DMS 273 treated with DMSO at 0.1 percent for 48 hours (cell line): Measurements from ENCODE around the gene CDK14.
"Not testable (repeated sequence)": the region's sequence is repeated elsewhere in the genome, so short reads cannot be mapped to it uniquely, and the experiment has no call there.

Experiments used
- DNase-seq: peaks from one replicate; lab custom pipeline; 2025; lab: John Stamatoyannopoulos, UW

The CDK14 gene

GRCh38 chr7:90897961-90898469 is 301.9 kb downstream of the CDK14 start:
- DNase-seq = no peak

- DNase-seq = no peak
Observed at GRCh38 chr7:90900628-90901356, 304.7 kb downstream of the CDK14 start.

- no peak for DNase-seq
Observed at GRCh38 chr7:90903841-90904240, 307.7 kb downstream of the CDK14 start.

- no peak for DNase-seq
Observed at GRCh38 chr7:90910136-90910535, 314.0 kb downstream of the CDK14 start.

GRCh38 chr7:90916319-90916718 is 320.2 kb downstream of the CDK14 start:
- no peak for DNase-seq

- DNase-seq = no peak
Observed at GRCh38 chr7:90917539-90917938, 321.4 kb downstream of the CDK14 start.

- no peak for DNase-seq
Observed at GRCh38 chr7:90918303-90918702, 322.2 kb downstream of the CDK14 start.

GRCh38 chr7:90919816-90920215 is 323.7 kb downstream of the CDK14 start:
- DNase-seq = no peak

GRCh38 chr7:90920336-90920735 is 324.2 kb downstream of the CDK14 start:
- DNase-seq = no peak

- DNase-seq = no peak
Observed at GRCh38 chr7:90923541-90923997, 327.4 kb downstream of the CDK14 start.

- DNase-seq = not testable (repeated sequence)
Observed at GRCh38 chr7:90928700-90929424, 332.7 kb downstream of the CDK14 start.

- peak; percentile 84 for DNase-seq
Observed at GRCh38 chr7:90931986-90932916, 336.1 kb downstream of the CDK14 start.

GRCh38 chr7:90933041-90933440 is 336.9 kb downstream of the CDK14 start:
- DNase-seq = no peak

- peak; percentile 84 for DNase-seq
Observed at GRCh38 chr7:90933984-90934383, 337.9 kb downstream of the CDK14 start.

- DNase-seq = no peak
Observed at GRCh38 chr7:90938371-90938770, 342.2 kb downstream of the CDK14 start.

GRCh38 chr7:90939666-90940065 is 343.5 kb downstream of the CDK14 start:
- no peak for DNase-seq

GRCh38 chr7:90944021-90944420 is 347.9 kb downstream of the CDK14 start:
- no peak for DNase-seq

GRCh38 chr7:90945104-90945787 is 349.1 kb downstream of the CDK14 start:
- no peak for DNase-seq

GRCh38 chr7:90946730-90947501 is 350.8 kb downstream of the CDK14 start:
- no peak for DNase-seq

- no peak for DNase-seq
Observed at GRCh38 chr7:90948085-90948484, 352.0 kb downstream of the CDK14 start.

GRCh38 chr7:90951229-90951628 is 355.1 kb downstream of the CDK14 start:
- DNase-seq = no peak
